Airway epithelial cell (primary cell): ENCODE measurements around the gene USF2. TPM values are rescaled to one million over a fixed set of nuclear protein-coding genes. Genes with fewer than 3 reads are reported as not detected.

ENCODE experiments used
- total RNA-seq: library from RNA; depleted of rRNA; stranded (reverse); fragments of >200 nt; gene quantifications from 2 replicates; pipeline ENCODE4 v1.2.3, GENCODE V29; 2015

USF2 gene
- total RNA-seq: 63.3 and 75.7 TPM in 2 replicates

GRCh38 chr19:35268536-35269437 is at the start of gene USF2:
TSS of gene USF2 (plus strand) at chr19:35268962. CDS start at chr19:35269102, 140 bp downstream.

GRCh38 chr19:35228177-35228930 is 40.4 kb upstream of the USF2 start, which contains the start of gene FAM187B:
TSS of gene FAM187B (minus strand) at chr19:35228739. CDS start at chr19:35228680, 59 bp downstream.

GRCh38 chr19:35248310-35249145 is 20.2 kb upstream of the USF2 start, which contains the start of gene LSR:
TSS of gene LSR (plus strand) at chr19:35249002. CDS start at chr19:35249023, 21 bp downstream.

GRCh38 chr19:35291916-35292315 is 23.2 kb downstream of the USF2 start, which contains the start of gene MAG:
TSS of gene MAG (plus strand) at chr19:35292161. CDS start at chr19:35295409, 3,248 bp downstream.

GRCh38 chr19:35328851-35329285 is 60.1 kb downstream of the USF2 start, which contains the start of gene CD22:
TSS of gene CD22 (plus strand) at chr19:35329187. CDS start at chr19:35332041, 2,854 bp downstream.

Other genes starting within 250 kb of the USF2 start
- 0.23 and 1.3 TPM in 2 replicates for gene SCN1B, start 238.5 kb upstream of the USF2 start, total RNA-seq
- gene HPN, start 227.2 kb upstream of the USF2 start, total RNA-seq: not detected in 2 replicates
- gene FXYD3, start 153.1 kb upstream of the USF2 start, total RNA-seq: 517 and 658 TPM in 2 replicates
- gene LGI4, start 133.9 kb upstream of the USF2 start, total RNA-seq: not detected in 2 replicates
- not detected in 2 replicates for gene FXYD1, start 130.1 kb upstream of the USF2 start, total RNA-seq
- gene FXYD7, start 125.7 kb upstream of the USF2 start, total RNA-seq: not detected in 2 replicates
- gene FXYD5, start 114.2 kb upstream of the USF2 start, total RNA-seq: 80.3 and 113 TPM in 2 replicates
- gene FAM187B, start 40.2 kb upstream of the USF2 start, total RNA-seq: not detected in 2 replicates
- 85.6 and 108 TPM in 2 replicates for gene LSR, start 20.0 kb upstream of the USF2 start, total RNA-seq
- not detected in 2 replicates for gene HAMP, start 13.6 kb downstream of the USF2 start, total RNA-seq
- gene MAG, start 23.2 kb downstream of the USF2 start, total RNA-seq: not detected in 2 replicates
- gene CD22, start 60.2 kb downstream of the USF2 start, total RNA-seq: not detected in 2 replicates
- not detected in 2 replicates for gene FFAR1, start 78.9 kb downstream of the USF2 start, total RNA-seq
- not detected in 2 replicates for gene FFAR3, start 89.5 kb downstream of the USF2 start, total RNA-seq
- not detected in 2 replicates for gene GPR42, start 102.1 kb downstream of the USF2 start, total RNA-seq
- not detected in 2 replicates for gene FFAR2, start 179.3 kb downstream of the USF2 start, total RNA-seq
- 40.4 and 58.3 TPM in 2 replicates for gene KRTDAP, start 221.5 kb downstream of the USF2 start, total RNA-seq
- 490 and 661 TPM in 2 replicates for gene DMKN, start 244.7 kb downstream of the USF2 start, total RNA-seq